H1 (cell line): ENCODE results near the gene PGM2. TPM values are rescaled to one million over a fixed set of nuclear protein-coding genes. Genes with fewer than 3 reads are reported as not detected.

ENCODE experiments used
- CTCF ChIA-PET: fragments of 300-600 bp; sonication (Branson Sonifier 250); formaldehyde crosslinking; loops from one replicate; lab custom pipeline; 2021; ENCODE audit not compliant: partially characterized antibody; lab: Charles Lee
- POLR2A ChIA-PET: fragments of 300-600 bp; sonication (Branson Sonifier 250); formaldehyde crosslinking; loops from one replicate; lab custom pipeline; 2021; ENCODE audit warnings: inconsistent platforms; ENCODE audit not compliant: partially characterized antibody; lab: Charles Lee
- DNase-seq, 2 experiments: peaks; one replicate each; pipeline versions ENCODE4 v3.0.0 to v3.0.0-alpha.2; 2010 to 2022; ENCODE audit warnings: low spot score in 2 of 2, low read depth in 1 of 2, mixed read lengths in 1 of 2
- FAIRE-seq: peaks from 2 replicates; lab custom pipeline; 2011; peaks lifted over from hg19 to GRCh38; lab: Jason Lieb, UNC
- H2AFZ ChIP-seq: 2 replicates; pipeline ENCODE4 v1.8.1; 2012; ENCODE audit warnings: low read length, inconsistent platforms
- H2AK5ac ChIP-seq: 2 replicates; pipeline ENCODE4 v1.6.1; 2013; ENCODE audit warnings: low read depth, low read length
- H2BK120ac ChIP-seq: replicated peaks from 2 replicates; pipeline ENCODE3; 2013; ENCODE audit warnings: low read depth, low read length, inconsistent platforms
- H2BK12ac ChIP-seq: 2 replicates; pipeline ENCODE4 v1.6.1; 2013; ENCODE audit warnings: low read depth, low read length
- H2BK15ac ChIP-seq: 2 replicates; pipeline ENCODE4 v1.6.1; 2013; ENCODE audit warnings: low read length
- H2BK20ac ChIP-seq: 2 replicates; pipeline ENCODE4 v1.6.1; 2013; ENCODE audit warnings: low read length
- H2BK5ac ChIP-seq: 2 replicates; pipeline ENCODE4 v1.6.1; 2013; ENCODE audit warnings: low read depth, low read length
- H3K14ac ChIP-seq: 2 replicates; pipeline ENCODE4 v1.6.1; 2013; ENCODE audit warnings: inconsistent platforms; ENCODE audit not compliant: insufficient read length
- H3K18ac ChIP-seq: 2 replicates; pipeline ENCODE4 v1.6.1; 2013; ENCODE audit warnings: low read length; ENCODE audit errors: extremely low read depth
- H3K23ac ChIP-seq: 2 replicates; pipeline ENCODE4 v1.6.1; 2013; ENCODE audit warnings: inconsistent platforms; ENCODE audit not compliant: insufficient read length
- H3K23me2 ChIP-seq: 2 replicates; pipeline ENCODE4 v1.6.1; 2013; ENCODE audit warnings: low read depth, low read length
- H3K27ac ChIP-seq: 2 replicates; pipeline ENCODE4 v1.6.1; 2011; ENCODE audit warnings: low read depth, low read length, inconsistent platforms
- H3K27me3 ChIP-seq, 4 experiments: replicated peaks in 1 of 4; 1 replicate in 1 of 4; 2 replicates in 3 of 4; pipeline versions ENCODE4 v1.6.1 to v1.8.1; 2011 to 2013; ENCODE audit warnings: low read length in 3 of 4, mild to moderate bottlenecking in 3 of 4, inconsistent platforms in 2 of 4, mixed read lengths in 2 of 4, moderate library complexity in 1 of 4; ENCODE audit not compliant: control insufficient read depth in 3 of 4, insufficient read depth in 3 of 4; ENCODE audit errors: extremely low read depth in 1 of 4
- H3K36me3 ChIP-seq, 4 experiments: 2 replicates each; pipeline versions ENCODE4 v1.6.1 to v1.8.1; 2011 to 2013; ENCODE audit warnings: mild to moderate bottlenecking in 4 of 4, low read length in 3 of 4, moderate library complexity in 2 of 4, control low read depth in 1 of 4, inconsistent platforms in 1 of 4; ENCODE audit not compliant: insufficient read depth in 4 of 4, control insufficient read depth in 2 of 4
- H3K4ac ChIP-seq: replicated peaks from 2 replicates; pipeline ENCODE3; 2013; ENCODE audit warnings: low read length, low read depth, mixed read lengths, inconsistent platforms; ENCODE audit not compliant: insufficient read length
- H3K4me1 ChIP-seq, 4 experiments: replicated peaks in 1 of 4; 1 replicate in 1 of 4; 2 replicates in 3 of 4; pipeline versions ENCODE4 v1.6.1 to v1.8.1; 2011 to 2013; ENCODE audit warnings: low read length in 3 of 4, inconsistent platforms in 2 of 4, mixed read lengths in 1 of 4; ENCODE audit not compliant: insufficient read depth in 4 of 4, control insufficient read depth in 3 of 4
- H3K4me2 ChIP-seq, 2 experiments: 2 replicates each; pipeline versions ENCODE4 v1.6.1 to v1.8.1; 2011 to 2013; ENCODE audit warnings: low read depth in 2 of 2, low read length in 2 of 2, control low read depth in 1 of 2, inconsistent platforms in 1 of 2, mild to moderate bottlenecking in 1 of 2; ENCODE audit not compliant: insufficient read depth in 1 of 2
- H3K4me3 ChIP-seq, 4 experiments: fragments of 200-600, 300-600 bp in 1 of 4; sonication (generic), shearing (Covaris generic), sonication (Bioruptor Twin) in 1 of 4; 2 replicates each; pipeline versions ENCODE4 v1.5.1 to v1.8.1; 2011 to 2016; ENCODE audit warnings: low read length in 4 of 4, low read depth in 3 of 4, control low read depth in 2 of 4, inconsistent platforms in 2 of 4, mild to moderate bottlenecking in 2 of 4, mixed read lengths in 1 of 4, moderate library complexity in 1 of 4; ENCODE audit not compliant: insufficient read depth in 2 of 4; ENCODE audit errors: extremely low read depth in 1 of 4
- H3K56ac ChIP-seq: replicated peaks from 2 replicates; pipeline ENCODE3; 2013; ENCODE audit warnings: low read depth, mild to moderate bottlenecking, mixed read lengths, low read length, inconsistent platforms; ENCODE audit not compliant: insufficient read length
- H3K79me1 ChIP-seq: 2 replicates; pipeline ENCODE4 v1.6.1; 2013; ENCODE audit warnings: low read depth, low read length, control low read depth
- H3K79me2 ChIP-seq, 2 experiments: 2 replicates each; pipeline versions ENCODE4 v1.6.1 to v1.8.1; 2012 to 2013; ENCODE audit warnings: low read length in 2 of 2, mild to moderate bottlenecking in 2 of 2, inconsistent platforms in 1 of 2; ENCODE audit not compliant: insufficient read depth in 2 of 2, control insufficient read depth in 1 of 2
- H3K9ac ChIP-seq, 4 experiments: replicated peaks in 1 of 4; 1 replicate in 1 of 4; 2 replicates in 3 of 4; pipeline versions ENCODE4 v1.6.1 to v1.8.1; 2011 to 2013; ENCODE audit warnings: low read depth in 3 of 4, low read length in 3 of 4, control low read depth in 2 of 4, mild to moderate bottlenecking in 2 of 4, moderate library complexity in 2 of 4, inconsistent platforms in 1 of 4; ENCODE audit errors: extremely low read depth in 1 of 4
- H3K9me3 ChIP-seq, 2 experiments: 2 replicates each; pipeline versions ENCODE4 v1.6.1 to v1.8.1; 2012 to 2013; ENCODE audit warnings: mild to moderate bottlenecking in 2 of 2, moderate library complexity in 2 of 2, control low read depth in 1 of 2, inconsistent platforms in 1 of 2, low read depth in 1 of 2, low read length in 1 of 2, mixed read lengths in 1 of 2; ENCODE audit not compliant: insufficient read depth in 2 of 2
- H4K20me1 ChIP-seq, 2 experiments: replicated peaks in 1 of 2; 2 replicates each; pipeline versions ENCODE3 to v1.8.1; 2011 to 2013; ENCODE audit warnings: inconsistent platforms in 2 of 2, low read length in 2 of 2, mild to moderate bottlenecking in 1 of 2; ENCODE audit not compliant: insufficient read depth in 2 of 2, control insufficient read depth in 1 of 2
- H4K5ac ChIP-seq: 2 replicates; pipeline ENCODE4 v1.6.1; 2013; ENCODE audit warnings: low read length, low read depth, mixed read lengths, inconsistent platforms; ENCODE audit not compliant: insufficient read length
- H4K8ac ChIP-seq: 2 replicates; pipeline ENCODE4 v1.8.0; 2013; ENCODE audit warnings: mild to moderate bottlenecking, moderate library complexity, low read length, inconsistent platforms; ENCODE audit not compliant: insufficient read depth; ENCODE audit errors: extremely low read depth
- H4K91ac ChIP-seq: replicated peaks from 2 replicates; pipeline ENCODE3; 2013; ENCODE audit warnings: low read length, mixed read lengths, inconsistent platforms; ENCODE audit not compliant: insufficient read length
- CBX5 ChIP-seq: fragments of 300-800, 300-1000 bp; sonication (generic); IDR thresholded peaks from 2 replicates; pipeline ENCODE4 v1.7.1; 2016; ENCODE audit warnings: antibody characterized with exemption, low read length, low read depth
- CTCF ChIP-seq, 3 experiments: IDR thresholded peaks; 1 replicate in 2 of 3; 2 replicates in 1 of 3; pipeline versions ENCODE4 v1.5.1 to v1.6.1; 2011; ENCODE audit warnings: low read length in 3 of 3, mild to moderate bottlenecking in 3 of 3, inconsistent platforms in 2 of 3, low read depth in 1 of 3, moderate library complexity in 1 of 3; ENCODE audit not compliant: insufficient read depth in 1 of 3; ENCODE audit errors: control extremely low read depth in 1 of 3
- NRF1 ChIP-seq: IDR thresholded peaks from 2 replicates; pipeline ENCODE4 v1.6.1; 2011; ENCODE audit warnings: mild to moderate bottlenecking, low read depth, low read length, improper control_type of control experiment
- RAD21 ChIP-seq, 2 experiments: IDR thresholded peaks in 1 of 2; conservative IDR thresholded peaks in 1 of 2; 2 replicates each; pipeline ENCODE4 v1.6.1; 2011; ENCODE audit warnings: low read depth in 2 of 2, low read length in 2 of 2, improper control_type of control experiment in 1 of 2, inconsistent platforms in 1 of 2, mild to moderate bottlenecking in 1 of 2, moderate library complexity in 1 of 2
- SAP30 ChIP-seq: fragments of 300-600 bp; sonication (generic); IDR thresholded peaks from 2 replicates; pipeline ENCODE4 v1.7.1; 2012; ENCODE audit warnings: low read length, moderate library complexity, mild to moderate bottlenecking, inconsistent platforms; ENCODE audit not compliant: insufficient read depth, insufficient replicate concordance
- SIX5 ChIP-seq: IDR thresholded peaks from 2 replicates; pipeline ENCODE4 v1.6.1; 2011; ENCODE audit warnings: mild to moderate bottlenecking, low read depth, low read length
- SP1 ChIP-seq: IDR thresholded peaks from 2 replicates; pipeline ENCODE4 v1.6.1; 2011; ENCODE audit warnings: low read depth, low read length
- SP2 ChIP-seq: IDR thresholded peaks from 2 replicates; pipeline ENCODE4 v1.6.1; 2012; ENCODE audit warnings: mild to moderate bottlenecking, low read length, inconsistent platforms
- TEAD4 ChIP-seq: IDR thresholded peaks from 2 replicates; pipeline ENCODE4 v1.6.1; 2012; ENCODE audit warnings: low read depth, low read length, inconsistent platforms, mixed read lengths
- WGBS, 2 experiments: shearing (Covaris generic) in 1 of 2; methylation state at CpG; one replicate each; pipeline versions ENCODE4 v1.1.6 to v1.1.7; 2013 to 2015; ENCODE audit warnings: low lambda C conversion rate in 2 of 2, mixed read lengths in 2 of 2, inconsistent platforms in 1 of 2, low coverage in 1 of 2, missing lambda C conversion rate in 1 of 2; ENCODE audit not compliant: insufficient replicate concordance in 2 of 2, insufficient coverage in 1 of 2, insufficient read length in 1 of 2; ENCODE audit errors: extremely low coverage in 1 of 2, missing lambda C conversion rate in 1 of 2; 5-methylcytosine and 5-hydroxymethylcytosine counted together
- polyA plus RNA-seq, 7 experiments: library from polyadenylated mRNA; depleted of rRNA in 3 of 7; stranded (reverse) in 5 of 7; unstranded in 2 of 7; fragments of >200 nt in 5 of 7; fragments of 200-250 nt in 2 of 7; gene quantifications; 1 replicate in 5 of 7; 2 replicates in 1 of 7; 4 replicates in 1 of 7; pipeline versions ENCODE4 v1.2.1 to v1.2.3, GENCODE V29; 2011 to 2013; ENCODE audit warnings: missing spikeins in 2 of 7, mixed read lengths in 2 of 7
- total RNA-seq: library from RNA; stranded (reverse); fragmentation: NEBNext Ultra II Directional; extraction: Animal tissue kit (Norgen Biotek cat#: 25700); gene quantifications from 2 replicates; pipeline ENCODE4 v1.2.1, GENCODE V29; 2021

The PGM2 gene
- total and polyA plus RNA-seq, 2 of the 8 experiments (the other 6 are each of a cell fraction or from before 2014, with no cell fraction given) = 7.7 to 38.0 TPM

GRCh38 chr4:37908488-37909331 lies 82.2 kb downstream of the PGM2 start:
- no peak for FAIRE-seq
- no peak overlapping the region for H3K23ac ChIP-seq
- DNase-seq = no peak
- TF ChIP-seq CBX5 = no peak
- TF ChIP-seq SP1 = no peak
- no peak for TF ChIP-seq TEAD4
- no peak for TF ChIP-seq SP2
- TF ChIP-seq RAD21 (IDR thresholded peaks at IDR 0.05 in 1 of 2, conservative IDR thresholded peaks at IDR 0.05 in 1 of 2; ENCODE audit: low read depth in 2 of 2, low read length in 2 of 2) = no peak
- no peak for TF ChIP-seq SIX5
- TF ChIP-seq SAP30 = no peak
- no peak for TF ChIP-seq CTCF (IDR thresholded peaks at IDR 0.05; ENCODE audit: control extremely low read depth in 1 of 3, insufficient read depth in 1 of 3, low read depth in 1 of 3, low read length in 3 of 3)
- no peak for TF ChIP-seq NRF1

More at GRCh38 chr4:37908488-37909331, 82.2 kb downstream of the PGM2 start:
- no peak overlapping the region for H3K4ac ChIP-seq
- no peak overlapping the region; the same call in 1 of the 2 replicates for H4K8ac ChIP-seq
- no peak overlapping the region for H3K27ac ChIP-seq
- H2AK5ac ChIP-seq = no peak overlapping the region
- H3K27me3 ChIP-seq = no peaks in the 10 kb centered on the region
- no peak overlapping the region for H3K4me3 ChIP-seq
- no peak overlapping the region for H4K5ac ChIP-seq
- H3K36me3 ChIP-seq = no peaks in the 10 kb centered on the region
- H2AFZ ChIP-seq = 0 out of 2 replicates have a peak overlapping the region, but pooled peaks have one; percentile 14
- no peaks in the 10 kb centered on the region for H4K20me1 ChIP-seq
- 88% methylated on average over 21 of the region's 21 CpGs; no CpG with 5 or more reads in 1 of the 2 experiments for WGBS, 2 experiments
- ChIA-PET POLR2A (no interaction called here), CTCF (interaction anchor here (1.3 kb wide), 2 partner anchors 20 to 127 kb away, joined by 3 to 5 read pairs; no protein-coding TSS in a partner anchor)
- H3K18ac ChIP-seq = no peak overlapping the region
- H3K4me2 ChIP-seq = no peak overlapping the region
- no peak overlapping the region for H2BK120ac ChIP-seq
- H2BK15ac ChIP-seq = no peak overlapping the region
- no peaks in the 10 kb centered on the region for H3K9me3 ChIP-seq
- no peak overlapping the region for H2BK5ac ChIP-seq
- no peaks in the 10 kb centered on the region; a peak in 1 of 7 replicates for H3K4me1 ChIP-seq
- H3K9ac ChIP-seq = no peak overlapping the region; a peak in 1 of 7 replicates
- H3K23me2 ChIP-seq = no peaks in the 10 kb centered on the region
- H4K91ac ChIP-seq = no peak overlapping the region
- H3K56ac ChIP-seq = no peak overlapping the region
- H2BK12ac ChIP-seq = no peak overlapping the region
- no peaks in the 10 kb centered on the region for H3K79me2 ChIP-seq
- no peak overlapping the region for H2BK20ac ChIP-seq
- no peaks in the 10 kb centered on the region for H3K79me1 ChIP-seq
- H3K14ac ChIP-seq = no peak overlapping the region
